ENCODE data around the gene ELMOD1.

- no peak for TF ChIP-seq CTCF (IDR thresholded peaks at IDR 0.05; ENCODE audit: low read depth, low read length, poor library complexity, severe bottlenecking)
- TF ChIP-seq EZH2phosphoT487 (IDR thresholded peaks at IDR 0.05; ENCODE audit: borderline replicate concordance, low read length) = no peak
Measured at GRCh38 chr11:107704451-107704850, 113.5 kb downstream of the ELMOD1 start.

Measured in DOHH2 (cell line).